B cell (primary cell): ENCODE data around the gene ZFAND2A. TPM values are rescaled to one million over a fixed set of nuclear protein-coding genes. Genes with fewer than 3 reads are reported as not detected.
A peak's percentile ranks its signal among the peaks of the same experiment; 100 is the strongest.

Source experiments
- ATAC-seq: fragments of 200-7000 bp; cut with Tn5 transposase; one replicate; pipeline ENCODE4 v1.10.0; 2021; ENCODE audit warnings: low read depth, mild to moderate bottlenecking, moderate number of reproducible peaks, moderate library complexity
- CTCF ChIA-PET: fragments of 350-600 bp; sonication (Branson Sonifier 250); formaldehyde crosslinking; loops from one replicate; lab custom pipeline; 2021; ENCODE audit warnings: antibody characterized with exemption, inconsistent platforms; lab: Charles Lee
- POLR2A ChIA-PET: fragments of 350-600 bp; sonication (Branson Sonifier 250); formaldehyde crosslinking; loops from one replicate; lab custom pipeline; 2021; ENCODE audit warnings: antibody characterized with exemption; lab: Charles Lee
- DNase-seq: peaks from one replicate; pipeline ENCODE4 v3.0.0; 2013
- H2AFZ ChIP-seq: 2 replicates; pipeline ENCODE4 v1.6.1; 2012; ENCODE audit warnings: mild to moderate bottlenecking, low read depth, low read length; ENCODE audit not compliant: insufficient read depth, poor library complexity, severe bottlenecking
- H3K27ac ChIP-seq, 2 donors: 1 replicate in 1 of 2; 2 replicates in 1 of 2; pipeline ENCODE4 v1.5.1; 2012 to 2013; ENCODE audit warnings: low read length in 2 of 2, mild to moderate bottlenecking in 2 of 2, moderate library complexity in 1 of 2
- H3K27me3 ChIP-seq, 4 experiments: fragments of 200-600 bp in 1 of 4; sonication (generic) in 1 of 4; replicated peaks in 1 of 4; 1 replicate in 2 of 4; 2 replicates in 2 of 4; pipeline versions ENCODE4 v1.6.1 to v1.7.0; 2013 to 2016; ENCODE audit warnings: low read length in 3 of 4, mild to moderate bottlenecking in 2 of 4, mixed read lengths in 1 of 4, moderate library complexity in 1 of 4; ENCODE audit not compliant: insufficient read depth in 4 of 4, control insufficient read depth in 3 of 4; ENCODE audit errors: control extremely low read depth in 1 of 4
- H3K36me3 ChIP-seq, 2 experiments: replicated peaks in 1 of 2; 1 replicate in 1 of 2; 2 replicates in 1 of 2; pipeline versions ENCODE4 v1.6.1 to v1.7.1; 2013; ENCODE audit warnings: low read length in 1 of 2; ENCODE audit not compliant: insufficient read depth in 2 of 2, control insufficient read depth in 1 of 2; ENCODE audit errors: control extremely low read depth in 1 of 2, extremely low read depth in 1 of 2
- H3K4me1 ChIP-seq, 2 donors: fragments of 200-600 bp in 1 of 2; sonication (generic) in 1 of 2; 1 replicate in 1 of 2; 2 replicates in 1 of 2; pipeline versions ENCODE4 v1.5.1 to v1.6.1; 2013 to 2017; ENCODE audit warnings: low read length in 2 of 2; ENCODE audit not compliant: control insufficient read depth in 2 of 2, insufficient read depth in 2 of 2
- H3K4me2 ChIP-seq: replicated peaks from 2 replicates; pipeline ENCODE3; 2012; ENCODE audit warnings: mild to moderate bottlenecking, low read depth, low read length; ENCODE audit not compliant: poor library complexity, severe bottlenecking
- H3K4me3 ChIP-seq, 5 experiments: fragments of 200-600 bp in 1 of 5; sonication (generic) in 1 of 5; 1 replicate in 3 of 5; 2 replicates in 2 of 5; pipeline versions ENCODE4 v1.5.1 to v1.7.0; 2011 to 2016; ENCODE audit warnings: low read length in 4 of 5, mild to moderate bottlenecking in 4 of 5, low read depth in 2 of 5, control low read depth in 1 of 5, moderate library complexity in 1 of 5; ENCODE audit not compliant: insufficient read depth in 1 of 5; ENCODE audit errors: control extremely low read depth in 1 of 5, extremely low read depth in 1 of 5
- H3K79me2 ChIP-seq: fragments of 200-600 bp; sonication (generic); one replicate; pipeline ENCODE4 v1.6.0; 2016; ENCODE audit warnings: low read length; ENCODE audit not compliant: control insufficient read depth, insufficient read depth
- H3K9ac ChIP-seq: fragments of 200-600 bp; sonication (generic); 2 replicates; pipeline ENCODE4 v1.6.1; 2017; ENCODE audit warnings: mild to moderate bottlenecking, low read length, moderate library complexity
- H3K9me3 ChIP-seq, 3 donors: one replicate each; pipeline versions ENCODE4 v1.6.1 to v1.7.1; 2013; ENCODE audit warnings: low read length in 2 of 3; ENCODE audit not compliant: control insufficient read depth in 2 of 3, insufficient read depth in 1 of 3; ENCODE audit errors: control extremely low read depth in 1 of 3
- H4K20me1 ChIP-seq: 2 replicates; pipeline ENCODE4 v1.6.0; 2012; ENCODE audit warnings: mild to moderate bottlenecking, low read length; ENCODE audit not compliant: insufficient read depth, control insufficient read depth, poor library complexity, severe bottlenecking
- H3K27ac Mint-ChIP-seq: one replicate; pipeline ENCODE4 v1.8.0; 2021; ENCODE audit warnings: mixed read lengths
- H3K27me3 Mint-ChIP-seq: one replicate; pipeline ENCODE4 v1.8.0; 2021; ENCODE audit warnings: mixed read lengths
- H3K4me1 Mint-ChIP-seq: one replicate; pipeline ENCODE4 v1.8.0; 2021; ENCODE audit warnings: mixed read lengths
- H3K4me3 Mint-ChIP-seq: one replicate; pipeline ENCODE4 v1.8.0; 2021; ENCODE audit warnings: mixed read lengths
- H3K9me3 Mint-ChIP-seq: one replicate; pipeline ENCODE4 v1.8.0; 2022; ENCODE audit warnings: mixed read lengths; ENCODE audit not compliant: insufficient read depth
- EZH2 ChIP-seq: IDR thresholded peaks from 2 replicates; pipeline ENCODE4 v1.6.1; 2012; ENCODE audit warnings: borderline replicate concordance, low read depth, mild to moderate bottlenecking, moderate library complexity, low read length; ENCODE audit not compliant: insufficient read depth, poor library complexity, severe bottlenecking
- WGBS: methylation state at CpG from one replicate; pipeline ENCODE4 v1.1.5; 2013; ENCODE audit warnings: missing lambda C conversion rate; ENCODE audit not compliant: insufficient coverage; 5-methylcytosine and 5-hydroxymethylcytosine counted together
- intact Hi-C: fragments of 100-400 bp; cut with micrococcal nuclease; formaldehyde crosslinking; loops from one replicate; pipeline ENCODE4 v1.10.0; 2022
- polyA plus RNA-seq: library from polyadenylated mRNA; depleted of rRNA; stranded (reverse); fragments of >200 nt; gene quantifications from 2 replicates; pipeline ENCODE4 v1.2.3, GENCODE V29; 2012
- total RNA-seq, 2 donors: library from RNA; stranded (reverse); fragments of 120-200 nt in 1 of 2; gene quantifications; 1 replicate in 1 of 2; 2 replicates in 1 of 2; pipeline versions ENCODE4 v1.2.3 to v1.2.4, GENCODE V29; 2013 to 2022
- TF ChIP-seq, protein P1 (sequence below): fragments of 200-600 bp; IDR thresholded peaks from one replicate; pipeline ENCODE4 v1.8.0; 2022; ENCODE audit warnings: antibody characterized with exemption, mild to moderate bottlenecking

The ZFAND2A gene
- total and polyA plus RNA-seq, 2 donors (not counting 1 experiment from before 2014, with no cell fraction given): 26.7 to 113 TPM

DNA sequence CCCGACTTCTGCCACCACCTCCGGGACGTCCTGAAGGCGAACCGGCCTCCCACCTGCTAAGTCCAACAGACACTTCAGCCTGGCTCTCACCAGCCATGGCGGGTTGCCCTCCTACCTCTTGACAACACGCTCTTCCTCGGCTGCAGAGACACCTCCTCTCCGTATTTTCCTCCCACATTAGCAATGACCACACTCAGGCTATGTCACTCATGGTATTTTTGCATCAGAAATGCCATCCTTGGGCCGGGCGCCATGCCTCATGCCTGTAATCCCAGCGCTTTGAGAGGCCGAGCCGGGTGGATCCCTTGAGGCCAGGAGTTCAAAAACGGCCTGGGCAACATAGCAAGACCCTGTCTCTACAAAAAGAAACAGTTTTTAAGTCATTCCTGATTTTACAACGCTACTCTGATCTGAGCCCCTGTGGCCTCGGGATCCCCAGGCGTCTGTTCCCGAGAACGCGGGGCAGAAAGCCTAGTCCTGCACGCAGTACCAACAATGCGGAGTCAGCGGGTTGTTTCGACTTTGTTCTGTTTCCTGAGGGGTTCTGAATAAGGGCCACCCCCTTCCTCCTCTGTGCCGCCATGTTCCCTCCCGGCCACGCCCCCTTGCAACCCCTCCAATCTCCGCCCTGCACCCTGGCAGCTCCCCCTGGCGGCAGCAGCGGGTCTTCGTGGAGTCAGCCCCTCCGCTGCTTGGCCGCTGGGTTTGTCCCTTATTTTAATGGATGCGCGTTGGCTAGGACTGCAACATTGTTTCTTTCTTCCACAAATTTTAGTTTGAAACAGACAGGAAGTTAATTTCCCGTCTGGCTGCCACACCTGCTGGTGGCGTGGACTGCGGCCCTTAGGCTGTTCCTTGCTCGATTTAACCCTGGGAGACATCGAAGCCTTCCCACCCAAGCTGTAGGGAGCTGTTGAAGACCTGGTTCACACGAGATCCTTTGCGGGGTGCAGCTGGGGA lies 9.7 kb upstream of the ZFAND2A start:
- peak overlapping the region; percentile 61 for H3K4me2 ChIP-seq
- peak overlapping the region in 1 of 2 donors; percentile 25 for H3K27ac ChIP-seq
- WGBS: 41% methylated on average over 40 of the region's 43 CpGs
- H3K4me1 Mint-ChIP-seq: peaks cover 6% of the 10 kb centered on the region
- POLR2A ChIA-PET: no interaction called here
- intact Hi-C loops: loop anchor here (1.0 kb wide), 1 partner anchor 176 kb away; no protein-coding TSS in a partner anchor
- peak overlapping the region in 4 of 5 experiments; percentile 49 to 57 (median 51) for H3K4me3 ChIP-seq
- H2AFZ ChIP-seq: peak overlapping the region; percentile 61
- peak overlapping the region; percentile 72 for H3K27ac Mint-ChIP-seq
- H3K4me3 Mint-ChIP-seq: peak overlapping the region; percentile 73
- H4K20me1 ChIP-seq: no peaks in the 10 kb centered on the region
- H3K9me3 Mint-ChIP-seq: no peaks in the 10 kb centered on the region
- no peaks in the 10 kb centered on the region for H3K36me3 ChIP-seq
- peak; percentile 99 for ATAC-seq
- peak; percentile 85 for DNase-seq
- peaks cover 0 to 15% (median 0%) of the 10 kb centered on the region in 3 donors for H3K9me3 ChIP-seq
- peak overlapping the region; percentile 63 for H3K9ac ChIP-seq
- no peaks in the 10 kb centered on the region for H3K79me2 ChIP-seq
- H3K4me1 ChIP-seq: peaks cover 0 to 10% of the 10 kb centered on the region in 2 donors
- H3K27me3 Mint-ChIP-seq: no peaks in the 10 kb centered on the region
- no peaks in the 10 kb centered on the region for H3K27me3 ChIP-seq
- TF ChIP-seq, protein P1, sequence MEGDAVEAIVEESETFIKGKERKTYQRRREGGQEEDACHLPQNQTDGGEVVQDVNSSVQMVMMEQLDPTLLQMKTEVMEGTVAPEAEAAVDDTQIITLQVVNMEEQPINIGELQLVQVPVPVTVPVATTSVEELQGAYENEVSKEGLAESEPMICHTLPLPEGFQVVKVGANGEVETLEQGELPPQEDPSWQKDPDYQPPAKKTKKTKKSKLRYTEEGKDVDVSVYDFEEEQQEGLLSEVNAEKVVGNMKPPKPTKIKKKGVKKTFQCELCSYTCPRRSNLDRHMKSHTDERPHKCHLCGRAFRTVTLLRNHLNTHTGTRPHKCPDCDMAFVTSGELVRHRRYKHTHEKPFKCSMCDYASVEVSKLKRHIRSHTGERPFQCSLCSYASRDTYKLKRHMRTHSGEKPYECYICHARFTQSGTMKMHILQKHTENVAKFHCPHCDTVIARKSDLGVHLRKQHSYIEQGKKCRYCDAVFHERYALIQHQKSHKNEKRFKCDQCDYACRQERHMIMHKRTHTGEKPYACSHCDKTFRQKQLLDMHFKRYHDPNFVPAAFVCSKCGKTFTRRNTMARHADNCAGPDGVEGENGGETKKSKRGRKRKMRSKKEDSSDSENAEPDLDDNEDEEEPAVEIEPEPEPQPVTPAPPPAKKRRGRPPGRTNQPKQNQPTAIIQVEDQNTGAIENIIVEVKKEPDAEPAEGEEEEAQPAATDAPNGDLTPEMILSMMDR: peak; percentile 70
- TF ChIP-seq EZH2: no peak
- CTCF ChIA-PET: interaction anchor here (1.0 to 1.7 kb wide), 4 partner anchors 9 to 177 kb away, joined by 3 to 19 read pairs (median 4); no protein-coding TSS in a partner anchor
